B cell (primary cell): ENCODE results near the gene PIGB. TPM values are rescaled to one million over a fixed set of nuclear protein-coding genes. Genes with fewer than 3 reads are reported as not detected.

Experiments used
- ATAC-seq: fragments of 200-7000 bp; cut with Tn5 transposase; one replicate; pipeline ENCODE4 v1.10.0; 2021; ENCODE audit warnings: low read depth, mild to moderate bottlenecking, moderate number of reproducible peaks, moderate library complexity
- CTCF ChIA-PET: fragments of 350-600 bp; sonication (Branson Sonifier 250); formaldehyde crosslinking; loops from one replicate; lab custom pipeline; 2021; ENCODE audit warnings: antibody characterized with exemption, inconsistent platforms; lab: Charles Lee
- POLR2A ChIA-PET: fragments of 350-600 bp; sonication (Branson Sonifier 250); formaldehyde crosslinking; loops from one replicate; lab custom pipeline; 2021; ENCODE audit warnings: antibody characterized with exemption; lab: Charles Lee
- DNase-seq: peaks from one replicate; pipeline ENCODE4 v3.0.0; 2013
- H2AFZ ChIP-seq: 2 replicates; pipeline ENCODE4 v1.6.1; 2012; ENCODE audit warnings: mild to moderate bottlenecking, low read depth, low read length; ENCODE audit not compliant: insufficient read depth, poor library complexity, severe bottlenecking
- H3K27ac ChIP-seq, 2 donors: 1 replicate in 1 of 2; 2 replicates in 1 of 2; pipeline ENCODE4 v1.5.1; 2012 to 2013; ENCODE audit warnings: low read length in 2 of 2, mild to moderate bottlenecking in 2 of 2, moderate library complexity in 1 of 2
- H3K27me3 ChIP-seq, 4 experiments: fragments of 200-600 bp in 1 of 4; sonication (generic) in 1 of 4; replicated peaks in 1 of 4; 1 replicate in 2 of 4; 2 replicates in 2 of 4; pipeline versions ENCODE4 v1.6.1 to v1.7.0; 2013 to 2016; ENCODE audit warnings: low read length in 3 of 4, mild to moderate bottlenecking in 2 of 4, mixed read lengths in 1 of 4, moderate library complexity in 1 of 4; ENCODE audit not compliant: insufficient read depth in 4 of 4, control insufficient read depth in 3 of 4; ENCODE audit errors: control extremely low read depth in 1 of 4
- H3K36me3 ChIP-seq, 2 experiments: replicated peaks in 1 of 2; 1 replicate in 1 of 2; 2 replicates in 1 of 2; pipeline versions ENCODE4 v1.6.1 to v1.7.1; 2013; ENCODE audit warnings: low read length in 1 of 2; ENCODE audit not compliant: insufficient read depth in 2 of 2, control insufficient read depth in 1 of 2; ENCODE audit errors: control extremely low read depth in 1 of 2, extremely low read depth in 1 of 2
- H3K4me1 ChIP-seq, 2 donors: fragments of 200-600 bp in 1 of 2; sonication (generic) in 1 of 2; 1 replicate in 1 of 2; 2 replicates in 1 of 2; pipeline versions ENCODE4 v1.5.1 to v1.6.1; 2013 to 2017; ENCODE audit warnings: low read length in 2 of 2; ENCODE audit not compliant: control insufficient read depth in 2 of 2, insufficient read depth in 2 of 2
- H3K4me2 ChIP-seq: replicated peaks from 2 replicates; pipeline ENCODE3; 2012; ENCODE audit warnings: mild to moderate bottlenecking, low read depth, low read length; ENCODE audit not compliant: poor library complexity, severe bottlenecking
- H3K4me3 ChIP-seq, 5 experiments: fragments of 200-600 bp in 1 of 5; sonication (generic) in 1 of 5; 1 replicate in 3 of 5; 2 replicates in 2 of 5; pipeline versions ENCODE4 v1.5.1 to v1.7.0; 2011 to 2016; ENCODE audit warnings: low read length in 4 of 5, mild to moderate bottlenecking in 4 of 5, low read depth in 2 of 5, control low read depth in 1 of 5, moderate library complexity in 1 of 5; ENCODE audit not compliant: insufficient read depth in 1 of 5; ENCODE audit errors: control extremely low read depth in 1 of 5, extremely low read depth in 1 of 5
- H3K79me2 ChIP-seq: fragments of 200-600 bp; sonication (generic); one replicate; pipeline ENCODE4 v1.6.0; 2016; ENCODE audit warnings: low read length; ENCODE audit not compliant: control insufficient read depth, insufficient read depth
- H3K9ac ChIP-seq: fragments of 200-600 bp; sonication (generic); 2 replicates; pipeline ENCODE4 v1.6.1; 2017; ENCODE audit warnings: mild to moderate bottlenecking, low read length, moderate library complexity
- H3K9me3 ChIP-seq, 3 donors: one replicate each; pipeline versions ENCODE4 v1.6.1 to v1.7.1; 2013; ENCODE audit warnings: low read length in 2 of 3; ENCODE audit not compliant: control insufficient read depth in 2 of 3, insufficient read depth in 1 of 3; ENCODE audit errors: control extremely low read depth in 1 of 3
- H4K20me1 ChIP-seq: 2 replicates; pipeline ENCODE4 v1.6.0; 2012; ENCODE audit warnings: mild to moderate bottlenecking, low read length; ENCODE audit not compliant: insufficient read depth, control insufficient read depth, poor library complexity, severe bottlenecking
- H3K27ac Mint-ChIP-seq: one replicate; pipeline ENCODE4 v1.8.0; 2021; ENCODE audit warnings: mixed read lengths
- H3K27me3 Mint-ChIP-seq: one replicate; pipeline ENCODE4 v1.8.0; 2021; ENCODE audit warnings: mixed read lengths
- H3K4me1 Mint-ChIP-seq: one replicate; pipeline ENCODE4 v1.8.0; 2021; ENCODE audit warnings: mixed read lengths
- H3K4me3 Mint-ChIP-seq: one replicate; pipeline ENCODE4 v1.8.0; 2021; ENCODE audit warnings: mixed read lengths
- H3K9me3 Mint-ChIP-seq: one replicate; pipeline ENCODE4 v1.8.0; 2022; ENCODE audit warnings: mixed read lengths; ENCODE audit not compliant: insufficient read depth
- CTCF ChIP-seq: fragments of 200-600 bp; IDR thresholded peaks from one replicate; pipeline ENCODE4 v1.8.0; 2022; ENCODE audit warnings: antibody characterized with exemption, mild to moderate bottlenecking
- EZH2 ChIP-seq: IDR thresholded peaks from 2 replicates; pipeline ENCODE4 v1.6.1; 2012; ENCODE audit warnings: borderline replicate concordance, low read depth, mild to moderate bottlenecking, moderate library complexity, low read length; ENCODE audit not compliant: insufficient read depth, poor library complexity, severe bottlenecking
- WGBS: methylation state at CpG from one replicate; pipeline ENCODE4 v1.1.5; 2013; ENCODE audit warnings: missing lambda C conversion rate; ENCODE audit not compliant: insufficient coverage; 5-methylcytosine and 5-hydroxymethylcytosine counted together
- intact Hi-C: fragments of 100-400 bp; cut with micrococcal nuclease; formaldehyde crosslinking; loops from one replicate; pipeline ENCODE4 v1.10.0; 2022
- polyA plus RNA-seq: library from polyadenylated mRNA; depleted of rRNA; stranded (reverse); fragments of >200 nt; gene quantifications from 2 replicates; pipeline ENCODE4 v1.2.3, GENCODE V29; 2012
- total RNA-seq, 2 donors: library from RNA; stranded (reverse); fragments of 120-200 nt in 1 of 2; gene quantifications; 1 replicate in 1 of 2; 2 replicates in 1 of 2; pipeline versions ENCODE4 v1.2.3 to v1.2.4, GENCODE V29; 2013 to 2022

The PIGB gene
- total and polyA plus RNA-seq, 2 donors (not counting 1 experiment from before 2014, with no cell fraction given), result 21.1 to 41.7 TPM

GRCh38 chr15:55362641-55363040 is 43.6 kb downstream of the PIGB start:
- Histone ChIP-seq H3K79me2 (no peaks in the 10 kb centered on the region), H2AFZ (no peak overlapping the region), H3K9me3 (no peaks in the 10 kb centered on the region), H3K4me1 (no peaks in the 10 kb centered on the region), H4K20me1 (no peaks in the 10 kb centered on the region), H3K27me3 (no peaks in the 10 kb centered on the region), H3K27ac (no peak overlapping the region), H3K9ac (no peak overlapping the region), H3K4me2 (no peak overlapping the region), H3K36me3 (peaks cover 3 to 6% of the 10 kb centered on the region in 2 experiments), H3K4me3 (no peak overlapping the region)
- WGBS, result 100% methylated on average over 2 of the region's 2 CpGs
- H3K9me3 Mint-ChIP-seq, result no peaks in the 10 kb centered on the region
- no peak for ATAC-seq
- no peak overlapping the region for H3K4me3 Mint-ChIP-seq
- POLR2A ChIA-PET, result no interaction called here
- CTCF ChIA-PET, result interaction anchor here (0.7 to 0.9 kb wide), 2 partner anchors 9 to 483 kb away, joined by 3 read pairs; no protein-coding TSS in a partner anchor
- intact Hi-C loops, result no loop called here
- no peak for DNase-seq
- TF ChIP-seq CTCF (no peak), EZH2 (no peak)
- H3K27me3 Mint-ChIP-seq, result no peaks in the 10 kb centered on the region
- H3K27ac Mint-ChIP-seq, result no peak overlapping the region
- H3K4me1 Mint-ChIP-seq, result peaks cover 2% of the 10 kb centered on the region

- H3K79me2 ChIP-seq, result no peaks in the 10 kb centered on the region
- no peak overlapping the region for H3K4me2 ChIP-seq
- intact Hi-C loops, result no loop called here
- no peaks in the 10 kb centered on the region for H4K20me1 ChIP-seq
- no peaks in the 10 kb centered on the region for H3K4me1 Mint-ChIP-seq
- no CpG with 5 or more reads among the region's 1 CpG for WGBS
- no peak overlapping the region for H3K4me3 Mint-ChIP-seq
- no peak overlapping the region for H3K9ac ChIP-seq
- H3K27ac ChIP-seq, result no peak overlapping the region
- ATAC-seq (no peak), DNase-seq (no peak)
- POLR2A ChIA-PET, result no interaction called here
- no peaks in the 10 kb centered on the region for H3K4me1 ChIP-seq
- H3K9me3 Mint-ChIP-seq, result no peaks in the 10 kb centered on the region
- peaks cover 0 to 30% of the 10 kb centered on the region in 2 experiments for H3K36me3 ChIP-seq
- H3K27ac Mint-ChIP-seq, result no peak overlapping the region
- TF ChIP-seq CTCF (no peak), EZH2 (no peak)
- H2AFZ ChIP-seq, result no peak overlapping the region
- H3K9me3 ChIP-seq, result no peaks in the 10 kb centered on the region
- H3K27me3 ChIP-seq, result no peaks in the 10 kb centered on the region
- no peaks in the 10 kb centered on the region for H3K27me3 Mint-ChIP-seq
- no peak overlapping the region for H3K4me3 ChIP-seq
- CTCF ChIA-PET, result interaction anchor here (1.3 kb wide), 1 partner anchor 41 kb away, joined by 5 read pairs; the partner anchor contains the start of genes CCPG1 and PIERCE2
Measured at GRCh38 chr15:55366981-55367380, 48.0 kb downstream of the PIGB start.
